ENCODE data around the gene SDC4. TPM values are rescaled to one million over a fixed set of nuclear protein-coding genes. Genes with fewer than 3 reads are reported as not detected.

Gene SDC4
- total RNA-seq, 3 donors from 2014 or later: 94.0 to 138 (median 102) TPM

DNA sequence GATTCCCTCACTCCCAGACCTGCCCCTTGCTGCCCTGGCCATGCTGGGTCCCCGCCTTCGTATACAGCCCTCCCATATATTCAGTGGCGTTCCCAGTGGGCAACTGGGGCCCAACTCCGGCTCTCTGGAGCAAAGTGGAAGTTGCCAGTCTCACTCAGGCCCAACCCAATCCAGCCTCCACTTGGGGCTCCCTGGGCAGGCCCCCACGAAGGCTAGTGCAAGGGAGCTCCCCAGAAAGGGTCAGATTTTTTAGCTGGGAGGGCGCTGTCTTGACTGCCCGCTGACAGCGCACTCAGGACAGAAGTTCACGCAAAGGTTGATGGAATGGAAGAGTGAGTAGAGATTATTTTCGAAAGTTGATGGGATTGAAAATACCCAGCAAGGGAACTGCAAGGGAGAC, 24.0 kb upstream of the SDC4 start:
- Mint-ChIP-seq H3K27me3 (ENCODE audit: low read depth) (no peaks in the 10 kb centered on the region), H3K4me3 (no peak overlapping the region), H3K9me3 (no peaks in the 10 kb centered on the region), H3K36me3 (ENCODE audit: insufficient read depth) (peaks cover 15% of the 10 kb centered on the region), H3K4me1 (ENCODE audit: low read depth) (peaks cover 45% of the 10 kb centered on the region)
- no peak for DNase-seq
- ATAC-seq: no peak

DNA sequence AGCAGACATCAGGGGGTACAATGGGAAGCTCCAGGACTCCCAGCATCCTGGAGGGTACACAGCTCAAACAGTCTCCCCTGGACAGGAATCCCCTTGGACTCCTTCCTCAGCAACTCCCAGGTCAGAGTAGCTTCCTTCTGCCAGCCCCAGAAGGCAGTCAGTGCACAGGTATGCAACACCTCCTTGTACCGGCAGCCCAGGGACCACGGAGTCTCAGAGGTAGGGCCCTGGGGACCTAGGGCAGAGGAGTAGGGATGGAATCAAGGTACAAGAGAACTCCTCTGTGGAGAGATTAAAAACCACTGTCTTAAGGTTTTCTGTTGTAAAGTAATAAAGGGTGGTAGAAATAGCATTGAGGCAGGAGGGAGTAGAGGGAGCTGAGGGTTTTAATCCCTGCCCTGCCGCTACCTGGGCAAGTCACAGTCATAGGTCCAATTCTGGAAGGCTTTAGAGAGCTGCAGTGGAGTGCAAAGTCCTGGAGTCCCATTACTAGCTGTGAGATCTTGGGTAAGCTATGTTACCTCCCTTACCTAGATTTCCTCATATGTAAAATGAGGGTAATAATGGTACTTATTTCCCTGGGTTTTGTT, 22.4 kb upstream of the SDC4 start:
- no peaks in the 10 kb centered on the region for H3K27me3 Mint-ChIP-seq (ENCODE audit: low read depth)
- H3K36me3 Mint-ChIP-seq (ENCODE audit: insufficient read depth): peaks cover 22% of the 10 kb centered on the region
- no peak overlapping the region for H3K4me3 Mint-ChIP-seq
- no peak for ATAC-seq
- peaks cover 57% of the 10 kb centered on the region for H3K4me1 Mint-ChIP-seq (ENCODE audit: low read depth)
- no peak for DNase-seq
- H3K9me3 Mint-ChIP-seq: no peaks in the 10 kb centered on the region

- H3K36me3 Mint-ChIP-seq (ENCODE audit: insufficient read depth): peaks cover 28% of the 10 kb centered on the region
- H3K4me1 Mint-ChIP-seq (ENCODE audit: low read depth): peaks cover 64% of the 10 kb centered on the region
- no peaks in the 10 kb centered on the region for H3K27me3 Mint-ChIP-seq (ENCODE audit: low read depth)
- no peaks in the 10 kb centered on the region for H3K9me3 Mint-ChIP-seq
- H3K4me3 Mint-ChIP-seq: peak overlapping the region; percentile 40
- ATAC-seq: peak; percentile 33 to 38
- no peak for DNase-seq
Measured at GRCh38 chr20:45368221-45368980, 20.2 kb upstream of the SDC4 start.

DNA sequence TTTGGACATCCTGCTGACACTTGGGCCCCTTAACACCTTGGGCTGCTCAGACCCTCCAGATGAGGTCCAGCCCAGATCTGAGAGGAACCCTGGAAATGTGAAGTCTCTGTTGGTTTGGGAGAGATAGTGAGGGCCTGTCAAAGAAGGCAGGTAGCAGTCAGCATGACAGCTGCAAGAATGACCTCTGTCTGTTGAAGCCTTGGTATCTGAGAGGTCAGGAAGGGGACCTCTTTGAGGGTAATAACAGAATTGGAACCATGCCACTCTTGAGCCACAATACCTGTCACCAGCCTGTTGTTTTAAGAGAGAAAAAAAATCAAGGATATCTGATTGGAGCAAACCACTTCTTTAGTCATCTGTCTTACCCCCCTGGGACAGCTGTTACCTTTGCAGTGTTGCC, 18.9 kb upstream of the SDC4 start:
- ATAC-seq (no peak), DNase-seq (no peak)
- Mint-ChIP-seq H3K4me1 (ENCODE audit: low read depth) (peaks cover 61% of the 10 kb centered on the region), H3K9me3 (no peaks in the 10 kb centered on the region), H3K27me3 (ENCODE audit: low read depth) (no peaks in the 10 kb centered on the region), H3K4me3 (no peak overlapping the region), H3K36me3 (ENCODE audit: insufficient read depth) (peaks cover 28% of the 10 kb centered on the region)

GRCh38 chr20:45366631-45367030, 18.4 kb upstream of the SDC4 start:
- peaks cover 59% of the 10 kb centered on the region for H3K4me1 Mint-ChIP-seq (ENCODE audit: low read depth)
- peaks cover 28% of the 10 kb centered on the region for H3K36me3 Mint-ChIP-seq (ENCODE audit: insufficient read depth)
- DNase-seq (no peak), ATAC-seq (no peak)
- no peak overlapping the region for H3K4me3 Mint-ChIP-seq
- no peaks in the 10 kb centered on the region for H3K9me3 Mint-ChIP-seq
- H3K27me3 Mint-ChIP-seq (ENCODE audit: low read depth): no peaks in the 10 kb centered on the region

DNA sequence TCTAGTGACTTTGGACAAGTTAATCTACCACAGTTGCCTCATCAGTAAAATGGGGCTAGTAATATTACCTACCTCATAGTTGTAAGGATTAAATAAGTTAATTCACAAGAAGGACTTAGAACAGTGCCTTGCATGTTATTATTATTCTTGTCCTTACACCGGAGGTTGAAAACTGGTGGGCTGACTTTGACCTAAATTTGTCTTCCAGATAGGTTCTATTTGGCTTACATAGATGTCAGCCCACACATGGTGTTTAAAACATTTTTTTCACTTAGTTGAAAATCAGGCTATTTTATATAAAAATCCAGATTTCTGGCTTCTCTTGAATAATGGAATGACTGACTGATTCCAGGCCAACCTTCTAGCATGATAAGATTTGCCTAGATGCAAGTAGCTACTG, 18.0 kb upstream of the SDC4 start:
- H3K27me3 Mint-ChIP-seq (ENCODE audit: low read depth): no peaks in the 10 kb centered on the region
- H3K36me3 Mint-ChIP-seq (ENCODE audit: insufficient read depth): peaks cover 28% of the 10 kb centered on the region
- H3K9me3 Mint-ChIP-seq: no peaks in the 10 kb centered on the region
- DNase-seq (no peak), ATAC-seq (no peak)
- H3K4me1 Mint-ChIP-seq (ENCODE audit: low read depth): peaks cover 57% of the 10 kb centered on the region
- H3K4me3 Mint-ChIP-seq: no peak overlapping the region

DNA sequence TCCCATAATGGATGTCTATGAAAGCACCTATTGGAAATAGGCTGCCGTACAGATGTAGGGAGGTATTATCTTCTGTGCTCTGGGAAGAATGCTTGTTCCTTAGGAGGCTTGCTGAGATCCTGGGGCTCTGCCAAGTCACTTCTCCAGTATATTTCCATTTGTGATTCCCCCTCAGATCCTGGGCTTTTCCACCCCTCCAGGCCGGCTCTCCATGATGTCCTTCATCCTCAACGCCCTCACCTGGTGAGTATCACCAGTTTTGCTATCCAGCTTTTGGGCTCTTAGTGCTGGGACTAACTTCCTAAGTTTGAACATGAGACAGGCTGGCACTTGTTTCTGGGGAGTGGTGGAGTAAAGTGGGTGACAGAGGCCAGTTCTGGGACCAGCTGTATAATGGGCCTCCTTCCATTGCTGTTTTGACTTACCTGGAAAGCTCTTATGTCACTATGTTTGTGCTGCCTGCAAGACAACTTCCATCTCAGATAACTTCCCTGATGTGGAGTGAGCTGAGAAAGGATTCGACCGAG, 17.3 kb upstream of the SDC4 start:
- no peak for DNase-seq
- Mint-ChIP-seq H3K9me3 (no peaks in the 10 kb centered on the region), H3K4me3 (no peak overlapping the region), H3K4me1 (ENCODE audit: low read depth) (peaks cover 57% of the 10 kb centered on the region), H3K36me3 (ENCODE audit: insufficient read depth) (peaks cover 28% of the 10 kb centered on the region), H3K27me3 (ENCODE audit: low read depth) (no peaks in the 10 kb centered on the region)
- ATAC-seq: no peak

DNA sequence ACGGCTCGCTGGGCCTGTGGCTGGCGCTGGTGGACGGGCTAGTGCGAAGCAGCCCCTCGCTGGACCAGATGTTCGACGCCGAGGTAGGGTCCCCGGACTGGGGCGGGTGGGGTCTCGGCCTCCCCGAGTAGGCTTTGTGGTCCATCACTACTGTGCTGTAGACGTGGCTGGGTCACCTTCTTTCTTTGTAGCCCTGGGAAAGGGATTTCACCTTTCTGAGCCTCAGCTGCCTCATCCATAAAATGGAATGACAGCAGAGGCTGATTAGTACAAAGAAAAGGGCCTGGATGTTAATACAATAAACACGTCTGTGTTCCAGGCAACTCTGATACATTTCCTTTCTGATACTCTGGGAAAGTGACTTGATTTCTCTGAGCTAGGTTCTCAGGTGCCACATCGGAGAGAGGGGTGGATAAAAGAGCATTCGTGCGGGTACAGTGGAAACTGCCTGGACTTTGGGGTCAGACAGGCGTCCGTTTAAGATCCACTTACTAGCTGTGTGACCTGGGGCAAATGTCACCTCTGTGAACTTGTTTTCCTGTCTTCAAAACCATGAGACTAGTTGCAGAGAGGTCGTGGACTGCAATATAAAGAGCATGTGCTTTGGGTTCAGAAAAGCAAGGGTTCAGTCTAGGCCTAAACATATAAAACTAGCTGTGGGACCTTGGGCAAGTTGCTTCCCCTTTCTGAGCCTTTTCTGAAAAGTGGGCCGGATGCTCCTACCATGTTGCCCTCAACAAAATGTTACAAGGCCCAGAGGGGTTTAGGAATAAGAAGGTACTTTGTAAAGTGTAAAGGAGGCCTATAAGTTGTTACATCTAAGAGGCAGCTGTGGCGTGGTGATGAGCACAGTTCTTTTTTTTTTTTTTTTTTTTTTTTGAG, 15.6 kb upstream of the SDC4 start:
- DNase-seq (no peak), ATAC-seq (no peak)
- H3K4me1 Mint-ChIP-seq (ENCODE audit: low read depth): peaks cover 52% of the 10 kb centered on the region
- H3K9me3 Mint-ChIP-seq: no peaks in the 10 kb centered on the region
- peak overlapping the region; percentile 94 for H3K4me3 Mint-ChIP-seq
- peaks cover 25% of the 10 kb centered on the region for H3K36me3 Mint-ChIP-seq (ENCODE audit: insufficient read depth)
- H3K27me3 Mint-ChIP-seq (ENCODE audit: low read depth): no peaks in the 10 kb centered on the region

DNA sequence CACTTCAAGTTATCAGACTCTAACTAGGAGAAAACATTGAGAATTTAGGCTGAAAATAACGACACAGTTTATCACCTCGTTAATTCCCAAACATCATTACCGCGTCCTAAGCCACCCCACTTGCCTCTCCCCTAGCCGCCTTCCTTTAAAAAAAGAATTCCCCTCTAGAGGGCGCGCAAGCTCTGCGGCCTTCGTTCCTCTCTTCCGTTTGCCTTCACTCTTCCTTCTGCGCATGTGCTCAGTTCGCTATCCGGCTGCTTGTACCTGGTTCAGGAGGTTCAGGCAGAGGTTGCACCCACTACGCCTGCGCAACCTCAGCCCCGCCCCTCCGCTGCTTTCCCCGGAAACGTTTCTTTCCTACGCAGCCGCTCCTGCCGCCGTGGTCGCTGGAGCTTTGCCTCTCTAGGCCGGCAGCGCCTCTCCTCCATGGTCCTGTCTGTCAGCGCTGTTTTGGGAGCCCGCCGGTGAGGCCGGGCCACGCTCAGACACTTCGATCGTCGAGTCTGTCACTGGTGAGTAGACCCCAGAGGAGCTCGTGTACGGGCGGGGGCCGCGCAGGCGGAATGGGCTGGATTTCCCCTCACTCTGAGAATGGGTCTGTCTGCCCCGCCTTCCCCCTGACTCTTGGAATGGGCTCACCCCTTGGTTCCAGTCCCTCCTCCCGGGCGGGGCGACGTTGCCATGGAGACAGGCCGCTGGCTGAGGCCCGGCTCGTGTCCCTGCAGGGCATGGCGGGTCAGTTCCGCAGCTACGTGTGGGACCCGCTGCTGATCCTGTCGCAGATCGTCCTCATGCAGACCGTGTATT, 14.8 kb upstream of the SDC4 start, which contains the start of gene SYS1:
SYS1 (plus strand) TSS at position 353 of the 807 bp plus-strand sequence; CDS start at position 729, 376 bp downstream.
- peaks cover 46% of the 10 kb centered on the region for H3K4me1 Mint-ChIP-seq (ENCODE audit: low read depth)

GRCh38 chr20:45361793-45362192, 13.6 kb upstream of the SDC4 start:
- H3K9me3 Mint-ChIP-seq: no peaks in the 10 kb centered on the region
- H3K4me1 Mint-ChIP-seq (ENCODE audit: low read depth): peaks cover 40% of the 10 kb centered on the region

More for the DNA sequence above, 14.8 kb upstream of the SDC4 start, which contains the start of gene SYS1:
- DNase-seq (peak; percentile 98), ATAC-seq (peak; percentile 85 to 89)
- peak within 1 kb of the TSS; percentile 94 for H3K4me3 Mint-ChIP-seq
- peaks cover 19% of the 10 kb centered on the region for H3K36me3 Mint-ChIP-seq (ENCODE audit: insufficient read depth)
- no peaks in the 10 kb centered on the region for H3K27me3 Mint-ChIP-seq (ENCODE audit: low read depth)
- H3K9me3 Mint-ChIP-seq: no peaks in the 10 kb centered on the region

DNA sequence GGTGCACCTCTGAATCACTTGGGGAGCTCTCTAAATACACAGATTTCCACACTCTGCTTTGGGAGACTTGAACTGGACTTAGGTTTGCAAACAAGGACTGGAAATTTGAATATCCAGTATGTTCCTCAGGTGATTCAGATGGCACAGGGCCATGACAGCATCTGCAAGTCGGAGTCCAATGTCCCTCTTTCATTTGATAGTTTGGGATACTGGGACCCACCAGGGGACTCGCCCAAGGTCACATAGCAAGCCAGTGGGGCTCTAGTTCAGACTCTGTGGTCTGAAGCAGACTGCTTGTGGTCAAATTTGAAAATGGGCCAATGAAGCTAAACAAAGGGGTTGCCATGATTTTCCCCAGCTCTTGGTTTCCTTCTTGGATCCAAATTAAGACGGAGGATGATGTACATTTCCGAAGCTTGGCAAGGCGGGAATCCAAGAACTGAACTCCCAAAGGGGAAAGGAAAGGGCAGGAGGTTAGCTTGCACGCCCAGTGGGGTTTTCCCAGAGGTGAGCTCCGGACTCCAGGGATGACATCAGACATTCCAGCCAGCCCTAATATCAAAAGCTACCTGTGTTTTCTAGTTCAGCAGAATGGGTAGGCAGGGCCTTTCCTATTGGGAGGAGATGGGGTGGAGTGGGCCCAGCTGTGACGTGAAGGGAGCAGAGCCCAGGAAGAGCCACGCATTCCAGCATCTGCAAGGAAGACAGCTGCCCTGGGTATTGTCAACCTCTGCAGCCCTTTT, 11.4 kb upstream of the SDC4 start:
- H3K36me3 Mint-ChIP-seq (ENCODE audit: insufficient read depth): peaks cover 3% of the 10 kb centered on the region
- DNase-seq: no peak
- peaks cover 40% of the 10 kb centered on the region for H3K4me1 Mint-ChIP-seq (ENCODE audit: low read depth)

More at GRCh38 chr20:45361793-45362192, 13.6 kb upstream of the SDC4 start:
- Mint-ChIP-seq H3K27me3 (ENCODE audit: low read depth) (no peaks in the 10 kb centered on the region), H3K36me3 (ENCODE audit: insufficient read depth) (peaks cover 12% of the 10 kb centered on the region), H3K4me3 (no peak overlapping the region)
- DNase-seq (no peak), ATAC-seq (no peak)

GRCh38 chr20:45359069-45359405, 10.8 kb upstream of the SDC4 start:
- Mint-ChIP-seq H3K9me3 (no peaks in the 10 kb centered on the region), H3K4me3 (no peak overlapping the region), H3K4me1 (ENCODE audit: low read depth) (peaks cover 43% of the 10 kb centered on the region), H3K36me3 (ENCODE audit: insufficient read depth) (peaks cover 3% of the 10 kb centered on the region), H3K27me3 (ENCODE audit: low read depth) (no peaks in the 10 kb centered on the region)
- DNase-seq: no peak
- ATAC-seq: no peak

More for the DNA sequence above, 11.4 kb upstream of the SDC4 start:
- H3K27me3 Mint-ChIP-seq (ENCODE audit: low read depth): no peaks in the 10 kb centered on the region
- no peak overlapping the region for H3K4me3 Mint-ChIP-seq
- no peak for ATAC-seq
- no peaks in the 10 kb centered on the region for H3K9me3 Mint-ChIP-seq

Data from activated T-cell treated with anti-CD3 and anti-CD28 coated beads, Interleukin-2, amount 50 U/mL, for 4 hours (primary cell).